Kidney tubule cell (primary cell): ENCODE measurements around the gene TSPAN14.
"Not testable (repeated sequence)": the region's sequence is repeated elsewhere in the genome, so short reads cannot be mapped to it uniquely, and the experiment has no call there.

Source experiments
- DNase-seq: peaks from one replicate; pipeline ENCODE4 v3.0.0-alpha.2; 2018; ENCODE audit warnings: low spot score

Gene TSPAN14

DNA sequence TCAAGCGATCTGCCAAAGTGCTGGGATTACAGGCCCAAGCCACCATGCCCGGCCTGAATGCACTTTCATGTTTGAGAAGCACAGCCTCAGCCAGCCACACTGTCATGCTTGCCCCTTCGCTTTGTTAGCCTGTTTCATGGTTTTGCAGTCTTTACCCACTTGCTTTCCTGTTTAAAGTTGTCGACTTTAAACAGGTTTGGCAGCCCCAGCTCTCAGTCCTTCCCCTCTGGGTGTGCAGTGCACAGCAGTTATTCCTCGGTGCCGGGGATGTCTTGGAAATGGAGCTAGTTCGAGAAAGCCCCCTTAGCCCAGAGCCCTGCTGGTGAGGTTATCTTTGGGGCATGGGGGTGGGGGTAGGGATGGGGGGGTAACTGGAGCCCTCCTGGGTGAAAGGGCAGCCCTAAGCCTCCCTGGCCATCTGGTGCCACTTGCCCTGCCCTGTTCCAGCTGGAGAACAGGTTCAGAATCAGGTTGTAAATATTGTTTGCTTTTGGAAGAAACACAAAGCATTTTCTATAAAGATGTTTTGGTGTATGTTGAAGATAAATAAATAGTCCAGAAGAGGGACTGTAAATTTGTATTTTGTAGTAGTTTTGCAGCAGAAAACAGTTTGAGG, 14.8 kb downstream of the TSPAN14 start:
- DNase-seq = no peak

DNA sequence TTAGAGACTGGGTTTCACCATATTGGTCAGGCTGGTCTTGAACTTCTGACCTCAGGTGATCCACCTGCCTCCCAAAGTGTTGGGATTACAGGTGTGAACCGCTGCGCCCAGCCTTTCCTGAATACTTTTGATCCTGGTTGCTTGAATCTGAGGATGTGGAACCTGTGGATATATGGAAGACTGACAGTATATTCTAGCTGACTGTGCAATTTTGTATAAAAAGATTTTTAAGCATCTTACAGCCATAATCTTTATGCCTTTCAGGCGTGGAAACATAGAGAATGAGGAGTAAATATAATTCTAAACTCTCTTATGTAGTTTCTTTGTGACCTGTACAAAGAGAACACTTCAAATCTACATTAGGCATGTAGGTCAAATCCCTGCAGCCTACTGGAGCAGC, 16.2 kb downstream of the TSPAN14 start:
- DNase-seq = no peak

DNA sequence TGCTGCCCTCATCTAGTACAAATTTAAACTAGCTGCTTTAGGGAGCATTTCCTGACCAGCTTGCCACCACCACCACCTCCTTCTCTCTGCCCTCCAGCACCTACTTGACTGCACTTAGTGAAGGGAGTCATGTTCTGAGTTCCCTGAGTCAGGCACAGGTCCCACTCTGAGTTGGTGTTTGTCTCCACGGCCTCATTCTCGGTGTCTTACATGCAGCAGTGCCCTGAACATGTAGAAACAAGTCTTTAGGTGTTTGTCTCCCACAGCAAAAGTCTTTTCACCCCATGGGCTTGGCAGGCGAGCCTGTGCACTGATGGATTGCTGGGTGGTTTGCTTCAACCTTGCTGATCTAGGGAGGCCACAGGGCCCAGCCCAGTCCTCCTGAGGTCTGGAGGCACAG, 16.9 kb downstream of the TSPAN14 start:
- peak; percentile 25 for DNase-seq

DNA sequence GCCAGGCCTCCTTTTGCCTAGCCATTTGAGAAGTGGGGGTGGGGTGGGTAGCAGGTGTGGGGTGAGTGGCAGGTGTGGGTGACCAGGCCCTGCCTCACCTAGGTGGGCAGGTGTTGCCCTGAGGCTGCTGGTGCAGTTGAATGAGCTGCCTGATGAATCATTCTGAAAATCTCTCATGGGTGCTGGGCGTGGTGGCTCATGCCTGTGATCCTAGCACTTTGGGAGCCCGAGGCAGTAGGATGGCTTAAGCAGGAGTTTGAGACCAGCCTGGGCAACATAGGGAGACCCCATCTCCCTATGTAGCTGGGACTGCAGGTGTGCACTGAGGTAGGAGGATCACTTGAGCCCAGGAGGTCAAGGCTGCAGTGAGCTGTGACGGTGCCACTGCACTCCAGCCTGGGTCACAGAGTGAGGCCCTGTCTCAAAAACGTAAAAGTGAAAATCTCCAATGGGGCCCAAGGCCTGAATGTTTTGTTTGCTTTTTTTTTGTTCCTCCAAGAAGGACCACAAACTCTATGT, 17.7 kb downstream of the TSPAN14 start:
- peak; percentile 89 for DNase-seq

DNA sequence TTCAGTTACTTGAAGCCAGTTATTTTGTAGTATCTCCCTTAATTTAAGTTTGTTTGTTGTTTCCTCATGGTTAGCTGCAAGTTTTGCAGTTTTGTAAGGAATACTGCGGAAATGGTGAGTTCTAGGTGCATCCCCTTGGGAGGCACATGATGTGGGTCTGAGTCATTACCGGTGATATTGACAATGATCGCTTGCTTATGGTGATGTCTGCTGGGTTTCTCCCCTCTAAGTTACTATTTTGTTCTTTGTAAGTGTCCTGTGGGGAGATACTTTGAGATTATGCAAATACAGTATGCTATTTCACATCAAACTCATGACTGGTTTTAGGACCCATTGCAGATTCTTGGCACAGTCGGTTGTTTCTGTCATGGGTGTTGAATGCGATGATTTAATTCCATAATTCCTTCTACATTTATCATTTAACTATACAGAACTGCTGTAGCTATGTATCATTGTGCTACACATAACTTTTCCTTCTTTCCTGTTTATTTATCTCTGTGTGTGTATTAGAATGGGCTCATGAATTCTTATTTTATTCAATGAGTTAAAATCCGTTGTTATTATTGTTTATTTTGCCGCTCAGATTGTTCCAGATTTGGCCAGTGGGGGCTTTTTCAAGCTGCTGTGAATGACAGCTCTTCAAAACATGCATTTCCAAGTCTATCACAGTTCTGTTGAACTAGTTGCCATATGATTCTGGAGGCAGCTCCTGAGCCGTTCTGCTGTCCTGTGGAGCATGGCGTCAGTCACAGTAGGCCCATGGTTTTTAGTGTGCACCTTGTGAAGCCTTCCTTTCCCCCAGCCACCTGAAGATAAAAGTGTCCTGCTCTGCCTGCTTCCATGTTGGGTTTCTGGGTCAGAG, 18.4 kb downstream of the TSPAN14 start:
- peak; percentile 90 for DNase-seq

DNA sequence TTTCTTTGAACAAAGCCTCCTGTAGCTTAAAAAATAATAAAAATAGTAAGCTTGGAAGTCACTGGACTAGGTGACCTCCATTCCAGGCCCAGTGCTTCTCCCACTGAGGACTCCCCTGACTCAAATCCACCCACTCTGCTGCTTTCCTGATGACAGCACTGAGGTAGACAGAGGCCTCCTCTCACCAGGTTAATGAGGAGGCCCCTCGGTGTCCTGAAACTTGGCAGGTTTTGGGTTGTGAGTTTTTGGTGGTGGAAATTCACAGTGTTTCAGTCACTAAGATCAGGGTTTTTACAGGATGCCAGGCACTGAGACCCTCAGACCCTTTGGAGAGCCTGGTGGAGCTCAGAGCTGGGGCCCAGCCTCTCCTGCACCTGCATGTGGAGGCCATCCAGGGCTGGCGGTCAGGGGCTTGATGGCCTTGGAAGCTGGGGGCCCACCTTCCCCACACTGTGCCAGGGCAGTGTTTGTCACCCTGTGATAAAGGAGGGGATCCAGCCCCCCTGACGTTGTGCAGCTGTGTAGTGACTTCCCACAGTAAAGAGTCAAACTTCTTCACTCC, 19.1 kb downstream of the TSPAN14 start:
- no peak for DNase-seq

DNA sequence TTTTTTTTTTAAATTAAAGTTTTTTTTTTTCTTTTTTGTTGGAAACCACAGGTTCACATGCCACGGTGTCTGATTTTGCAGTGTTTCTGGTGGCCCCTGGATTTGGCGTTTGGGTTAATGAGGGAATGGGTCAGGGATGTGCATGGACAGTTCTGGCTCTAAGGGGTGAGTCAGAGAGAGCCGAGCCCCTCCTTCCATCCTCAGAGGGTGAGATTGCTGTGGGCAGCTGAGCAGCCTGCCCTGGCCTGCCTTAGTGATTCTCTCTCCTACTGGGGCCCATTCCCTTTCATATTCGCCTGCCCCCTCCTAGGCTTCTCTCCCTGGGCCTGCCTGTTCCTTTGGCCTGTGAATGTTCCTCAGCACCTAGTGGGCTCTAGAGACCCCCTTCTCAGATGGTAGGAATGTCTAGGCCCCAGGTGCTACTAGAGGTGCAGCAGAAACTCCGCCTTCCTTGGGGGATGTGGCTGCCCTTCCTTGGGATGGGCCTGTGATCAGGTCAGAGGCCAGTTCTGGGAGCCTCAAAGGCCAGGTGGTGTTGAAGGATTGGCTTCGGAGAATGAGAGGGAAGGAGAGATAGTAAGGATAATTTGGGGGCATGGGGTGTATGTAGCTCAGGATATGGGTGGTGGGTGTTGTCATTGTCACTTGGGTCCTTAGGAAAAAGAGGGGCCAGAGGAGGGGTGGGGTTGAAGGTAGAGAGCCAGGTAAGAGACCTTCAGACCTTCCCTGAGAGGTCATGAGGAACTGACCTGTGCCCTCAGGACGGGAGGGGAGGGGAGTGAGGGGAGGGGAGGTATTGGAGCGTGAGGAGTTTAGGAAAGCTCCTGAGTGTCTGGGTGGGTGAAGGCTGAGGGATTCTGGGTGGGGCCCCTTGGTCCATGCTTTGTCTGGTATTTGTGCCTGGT, 19.8 kb downstream of the TSPAN14 start:
- DNase-seq = peak; percentile 85

DNA sequence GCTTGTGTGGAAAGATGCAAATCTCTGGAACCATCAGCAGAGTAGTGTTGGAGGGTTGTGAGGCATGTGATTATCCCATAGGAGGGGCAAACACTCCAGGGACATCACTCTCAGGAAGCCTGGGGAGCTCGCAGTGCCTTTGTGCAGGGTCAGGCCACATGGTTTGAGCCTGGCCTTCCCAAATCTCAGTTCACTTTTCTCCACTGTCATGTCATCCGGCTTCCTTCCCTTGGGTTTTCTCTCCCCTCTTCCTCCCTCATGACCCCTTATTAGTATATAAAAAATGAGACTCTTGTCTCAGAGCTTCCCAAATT, 20.4 kb downstream of the TSPAN14 start:
- DNase-seq = no peak

DNA sequence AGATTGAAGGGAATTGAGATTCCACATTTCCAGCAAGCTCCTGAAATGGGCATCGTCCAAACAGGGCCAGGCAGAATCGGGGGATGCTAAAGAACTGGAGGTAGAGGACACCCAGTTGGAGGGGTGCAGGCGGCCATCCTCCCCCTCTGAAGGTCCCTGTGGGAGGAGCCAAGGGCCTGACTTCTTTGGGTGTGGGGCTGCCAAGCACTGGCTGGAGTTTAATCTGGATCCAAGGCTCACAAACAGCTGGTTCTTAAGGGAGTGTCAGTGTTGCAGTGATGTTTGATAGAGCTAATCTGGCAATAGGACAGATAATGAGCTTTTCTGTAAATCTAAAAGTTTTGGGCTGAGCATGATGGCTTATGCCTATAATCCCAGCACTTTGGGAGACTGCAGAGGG, 20.8 kb downstream of the TSPAN14 start:
- DNase-seq = no peak

DNA sequence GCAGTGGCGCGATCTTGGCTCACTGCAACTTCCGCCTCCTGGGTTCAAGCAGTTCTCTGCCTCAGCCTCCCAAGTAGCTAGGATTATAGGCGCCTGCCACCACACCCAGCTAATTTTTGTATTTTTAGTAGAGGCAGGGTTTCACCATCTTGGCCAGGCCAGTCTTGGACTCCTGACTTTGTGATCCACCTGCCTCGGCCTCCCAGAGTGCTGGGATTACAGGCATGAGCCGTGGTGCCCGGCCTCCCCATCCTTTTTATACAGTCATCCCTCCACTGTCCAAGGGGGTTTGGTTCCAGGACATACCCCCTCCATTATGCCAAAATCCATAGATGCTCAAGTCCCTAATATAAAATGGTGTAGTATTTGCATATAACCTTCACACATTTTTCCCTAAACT, 21.5 kb downstream of the TSPAN14 start:
- not testable (repeated sequence) for DNase-seq

DNA sequence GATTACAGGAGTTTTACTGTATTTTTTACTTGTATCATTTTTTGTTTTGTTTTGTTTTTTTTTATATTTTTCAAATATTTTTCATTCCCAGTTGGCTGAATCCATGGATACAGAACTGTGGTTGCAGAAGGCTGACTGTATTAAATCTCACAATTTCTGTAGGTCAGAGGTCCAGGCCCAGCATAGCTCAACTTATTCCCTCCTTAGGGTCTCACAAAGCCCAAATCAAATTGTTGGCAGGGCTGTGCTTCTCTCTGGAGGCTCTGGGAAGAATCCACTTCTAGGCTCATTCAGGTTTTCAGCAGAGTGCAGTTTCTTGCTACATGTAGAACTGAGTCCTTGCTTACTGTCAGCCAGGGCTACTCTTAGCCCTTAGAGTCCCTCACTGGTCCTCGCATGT, 22.6 kb downstream of the TSPAN14 start:
- DNase-seq = no peak

DNA sequence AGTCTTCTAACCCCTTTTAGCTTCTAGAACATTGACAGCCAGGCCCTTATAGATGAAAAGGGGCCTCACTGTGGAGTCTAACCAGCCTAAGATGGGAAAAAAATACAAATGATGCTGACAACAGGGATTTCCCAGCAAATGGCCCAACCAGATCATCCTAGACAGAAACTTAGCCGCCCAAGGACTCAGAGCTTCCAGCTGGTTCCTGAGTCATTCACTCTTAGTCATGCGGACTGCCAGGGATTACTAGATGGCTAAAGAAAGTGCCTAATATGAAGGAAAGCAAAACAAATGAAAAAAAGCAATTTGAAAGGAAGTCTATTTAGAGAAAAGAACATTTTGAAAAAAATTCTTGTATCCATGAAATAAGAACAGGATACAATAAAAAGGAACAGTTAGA, 23.7 kb downstream of the TSPAN14 start:
- peak; percentile 90 for DNase-seq

DNA sequence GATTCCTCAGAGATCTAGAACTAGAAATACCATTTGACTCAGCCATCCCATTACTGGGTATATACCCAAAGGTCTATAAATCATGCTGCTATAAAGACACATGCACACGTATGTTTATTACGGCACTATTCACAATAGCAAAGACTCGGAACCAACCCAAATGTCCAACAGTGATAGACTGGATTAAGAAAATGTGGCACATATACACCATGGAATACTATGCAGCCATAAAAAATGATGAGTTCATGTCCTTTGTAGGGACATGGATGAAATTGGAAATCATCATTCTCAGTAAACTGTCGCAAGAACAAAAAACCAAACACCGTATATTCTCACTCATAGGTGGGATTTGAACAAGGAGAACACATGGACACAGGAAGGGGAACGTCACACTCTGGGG, 26.3 kb downstream of the TSPAN14 start:
- not testable (repeated sequence) for DNase-seq

DNA sequence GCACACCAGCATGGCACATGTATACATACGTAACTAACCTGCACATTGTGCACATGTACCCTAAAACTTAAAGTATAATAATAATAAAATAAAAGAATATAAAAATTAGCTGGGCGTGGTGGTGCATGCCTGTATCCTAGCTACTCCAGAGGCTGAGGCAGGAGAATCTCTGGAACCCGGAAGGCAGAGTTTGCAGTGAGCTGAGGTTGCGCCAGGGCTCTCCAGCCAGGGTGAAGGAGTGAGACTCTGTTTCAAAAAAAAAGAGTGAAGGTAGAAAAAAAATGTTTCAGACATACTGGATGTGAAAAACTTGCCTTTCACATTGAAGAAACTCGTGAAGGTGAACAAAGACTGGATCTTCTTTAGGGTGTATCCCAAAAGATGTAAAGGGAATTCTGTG, 26.7 kb downstream of the TSPAN14 start:
- no peak for DNase-seq

DNA sequence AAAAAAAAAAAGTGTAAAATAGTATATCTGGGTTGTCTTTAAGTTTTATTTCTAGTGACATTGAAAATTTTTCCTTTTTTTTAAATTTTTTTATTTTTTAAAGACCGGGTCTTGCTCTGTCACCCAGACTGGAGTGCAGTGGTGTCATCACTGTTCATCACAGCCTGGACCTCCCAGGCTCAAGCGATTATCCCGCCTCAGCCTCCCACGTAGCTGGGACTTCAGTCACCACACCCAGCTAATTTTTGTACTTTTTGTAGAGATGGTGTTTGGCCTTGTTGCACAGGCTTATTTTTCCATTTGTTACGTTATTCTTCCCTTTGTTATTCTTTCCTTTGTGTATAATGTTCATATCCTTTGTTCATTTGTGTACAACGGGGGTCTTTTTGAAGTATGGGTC, 30.1 kb downstream of the TSPAN14 start:
- DNase-seq = no peak

DNA sequence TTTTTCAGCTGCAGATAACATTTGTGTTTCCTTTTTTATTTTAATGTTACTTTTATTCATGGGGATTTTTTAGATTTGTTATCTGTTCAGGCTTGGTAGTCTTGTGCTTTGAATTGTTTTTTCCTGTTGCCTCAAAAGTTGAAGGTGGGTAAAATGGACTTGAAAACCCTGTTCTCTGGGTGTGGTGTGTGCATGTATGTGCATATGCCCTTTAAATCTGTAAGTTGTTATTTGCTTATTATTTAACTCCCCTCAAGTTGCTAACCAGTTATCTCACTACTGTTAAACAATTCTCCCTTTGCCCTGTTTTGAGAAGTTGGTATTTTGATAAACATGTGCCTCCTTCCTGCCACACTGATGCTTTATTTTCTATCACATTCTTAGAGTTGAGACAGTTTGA, 30.6 kb downstream of the TSPAN14 start:
- DNase-seq = no peak

DNA sequence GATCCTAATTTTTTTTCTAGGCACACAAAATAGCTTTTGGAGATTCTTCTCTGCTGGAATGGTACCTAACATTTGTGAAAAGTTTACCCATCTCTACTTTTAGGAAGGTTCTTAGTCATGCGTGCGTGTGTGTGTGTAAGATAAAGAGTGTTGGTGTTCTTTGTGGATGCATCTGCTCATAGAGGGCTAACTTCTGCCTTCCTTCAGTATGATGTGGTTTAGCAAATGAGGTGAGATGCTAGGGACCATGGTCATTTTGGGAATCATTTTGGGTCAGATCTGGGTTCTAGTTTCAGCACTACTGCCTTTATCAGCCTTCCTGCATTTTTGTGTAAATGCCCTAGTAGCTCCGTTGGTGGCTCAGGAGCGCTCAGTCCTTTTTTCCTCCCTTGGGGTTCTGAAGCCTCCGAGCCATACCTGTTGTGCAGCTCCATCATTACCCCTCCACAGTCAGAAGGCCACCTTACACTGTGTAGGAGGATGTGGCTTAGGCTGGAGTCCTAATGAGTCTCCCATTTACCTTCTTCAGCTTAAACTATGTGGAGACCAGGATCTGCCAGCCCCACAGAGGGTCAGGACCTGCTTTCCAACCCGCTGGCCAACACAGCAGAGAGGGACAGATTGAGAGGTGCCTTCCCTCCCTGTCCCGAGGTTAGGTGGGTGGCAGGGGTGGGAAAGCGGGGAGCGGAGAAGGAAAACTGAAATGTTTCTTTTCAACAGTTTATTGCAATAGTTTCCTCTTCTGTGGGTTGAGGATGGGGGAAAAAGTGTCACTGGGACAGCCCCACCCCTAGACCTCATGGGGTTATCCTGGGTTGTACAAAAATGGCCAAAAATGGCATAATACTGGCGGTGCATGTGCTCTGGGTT, 31.2 kb downstream of the TSPAN14 start:
- no peak for DNase-seq

DNA sequence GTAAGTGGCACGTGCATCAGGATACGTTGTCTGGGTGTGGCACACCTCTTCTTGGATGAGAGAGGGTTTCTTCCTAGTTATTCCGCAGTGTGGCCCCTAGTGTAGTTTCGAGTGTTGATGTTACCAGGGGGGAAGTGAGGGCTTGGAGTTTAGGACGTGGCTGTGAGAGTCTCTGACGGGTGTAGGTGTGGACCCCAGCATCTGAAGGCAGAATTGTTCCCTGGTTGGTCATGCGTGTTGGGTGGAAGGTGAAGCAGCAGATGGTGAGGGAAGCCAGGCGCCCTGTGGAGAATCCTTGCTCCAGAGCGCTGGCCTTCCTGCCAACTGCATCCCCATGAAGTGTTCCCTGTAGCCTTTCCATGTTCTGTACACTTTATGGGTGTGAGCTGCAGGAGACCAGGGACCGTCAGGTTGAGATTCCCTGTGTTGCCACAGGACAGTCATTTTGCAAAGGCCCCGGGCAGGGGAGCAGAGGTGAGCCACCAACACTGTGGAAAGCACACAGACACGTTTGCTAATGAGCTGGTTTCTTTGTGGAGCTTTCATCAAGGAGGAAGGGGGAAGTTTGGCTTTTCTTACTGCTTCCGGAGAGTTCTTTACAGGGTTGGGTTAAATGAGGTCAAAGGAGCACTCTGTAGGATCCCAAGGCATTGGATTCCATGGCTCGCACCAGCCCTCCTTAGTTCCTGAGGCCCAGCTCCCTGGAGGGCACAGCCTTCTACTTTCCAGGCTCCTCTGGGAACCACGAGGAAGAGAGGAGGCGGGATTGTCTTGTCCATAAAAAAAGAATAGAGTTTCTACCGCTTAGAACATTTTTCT, 32.0 kb downstream of the TSPAN14 start:
- DNase-seq = no peak

DNA sequence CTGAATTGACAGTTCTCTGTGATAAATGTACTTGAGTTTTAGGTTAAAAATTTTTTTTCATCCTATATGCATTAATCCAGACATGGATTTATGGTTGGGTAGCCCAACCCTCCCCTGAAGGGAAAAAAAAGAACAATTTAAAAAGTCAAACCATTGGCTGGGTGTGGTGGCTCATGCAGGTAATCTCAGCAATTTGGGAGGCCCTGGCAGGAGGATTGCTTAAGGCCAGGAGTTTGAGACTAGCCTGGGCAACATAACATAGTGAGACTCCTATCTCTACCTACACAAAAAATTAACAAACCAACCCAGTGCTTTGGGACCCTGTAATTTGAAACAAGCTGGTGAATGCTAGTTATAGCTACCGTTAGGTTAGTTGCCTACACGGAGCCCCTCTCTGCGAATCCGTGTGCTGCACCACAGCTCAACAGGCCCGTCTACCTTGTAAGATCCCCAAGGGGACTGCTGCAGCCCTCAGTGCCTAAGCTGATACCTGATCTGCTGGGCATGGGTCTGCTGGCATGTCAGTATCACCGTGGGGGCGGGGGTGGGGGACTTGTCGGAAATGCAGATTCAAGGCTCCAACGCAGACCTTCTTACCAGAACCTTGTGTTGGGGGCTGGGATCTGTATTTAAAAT, 32.8 kb downstream of the TSPAN14 start:
- DNase-seq = no peak

DNA sequence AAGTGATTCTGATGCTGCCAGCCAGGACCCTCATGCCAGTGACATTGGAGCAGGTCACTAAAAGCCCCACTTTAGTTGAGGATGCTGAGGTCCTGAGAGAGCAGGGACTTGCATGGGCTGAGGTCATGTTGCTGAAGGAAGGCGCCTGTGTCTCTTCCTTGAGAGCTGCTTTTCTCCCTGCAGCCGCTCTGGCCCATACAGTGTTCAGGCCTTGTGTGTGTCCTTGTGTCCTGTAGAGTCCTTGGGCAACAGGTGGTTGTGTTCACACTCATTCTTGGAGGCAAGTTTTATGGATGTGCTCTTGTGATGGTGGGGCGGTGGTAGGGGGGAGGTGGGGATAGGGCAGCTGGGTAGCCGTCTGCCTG, 33.3 kb downstream of the TSPAN14 start:
- no peak for DNase-seq
